HepG2 (cell line): Measurements from ENCODE around the gene INHBC. TPM values are rescaled to one million over a fixed set of nuclear protein-coding genes. Genes with fewer than 3 reads are reported as not detected.

Experiments used
- ATAC-seq: fragments of 200-7000 bp; cut with Tn5 transposase; 3 replicates; pipeline ENCODE4 v1.9.1; 2020; ENCODE audit warnings: mild to moderate bottlenecking, moderate library complexity
- BruUV-seq: library from RNA; stranded (reverse); fragments of 400-500 nt; replicated peaks from 2 replicates; lab custom pipeline; 2021; lab: Mats Ljungman, UMichigan
- CTCF ChIA-PET: fragments of 300-600 bp; formaldehyde crosslinking; extraction: SDS; loops from one replicate; lab custom pipeline; 2021; ENCODE audit warnings: low total read pairs, inconsistent platforms, low intra/inter-chr PET ratio; lab: Yijun Ruan, JAX
- POLR2A ChIA-PET: fragments of 350-600 bp; sonication (Branson Sonifier 250); formaldehyde crosslinking; loops from one replicate; lab custom pipeline; 2020; ENCODE audit warnings: antibody characterized with exemption, inconsistent platforms; lab: Yijun Ruan, JAX
- DNase-seq: peaks from one replicate; pipeline ENCODE4 v3.0.0-alpha.2; 2015; ENCODE audit warnings: low spot score
- FAIRE-seq: peaks from 3 replicates; lab custom pipeline; 2011; peaks lifted over from hg19 to GRCh38; lab: Jason Lieb, UNC
- H2AFZ ChIP-seq: one replicate; pipeline ENCODE4 v1.6.1; 2011; ENCODE audit warnings: low read length, inconsistent platforms
- H3K27ac ChIP-seq: fragments of 300-600 bp; 3 replicates; pipeline ENCODE4 v1.8.0; 2011; ENCODE audit warnings: mixed run types, mild to moderate bottlenecking, mixed read lengths, low read length, inconsistent platforms; ENCODE audit not compliant: insufficient read depth; ENCODE audit errors: extremely low read length
- H3K27me3 ChIP-seq, 2 experiments: fragments of 200-600 bp in 1 of 2; 2 replicates in 1 of 2; 3 replicates in 1 of 2; pipeline versions ENCODE4 v1.6.0 to v1.8.0; 2011; ENCODE audit warnings: low read length in 2 of 2, mild to moderate bottlenecking in 2 of 2, moderate library complexity in 2 of 2, inconsistent platforms in 1 of 2; ENCODE audit not compliant: insufficient read depth in 2 of 2, control insufficient read depth in 1 of 2
- H3K36me3 ChIP-seq, 2 experiments: fragments of 200-600 bp in 1 of 2; replicated peaks in 1 of 2; 2 replicates in 1 of 2; 3 replicates in 1 of 2; pipeline versions ENCODE4 v1.5.1 to v1.8.0; 2011; ENCODE audit warnings: low read length in 2 of 2, inconsistent platforms in 1 of 2; ENCODE audit not compliant: insufficient read depth in 2 of 2, control insufficient read depth in 1 of 2
- H3K4me1 ChIP-seq: 2 replicates; pipeline ENCODE4 v1.5.1; 2012; ENCODE audit warnings: low read length, inconsistent platforms; ENCODE audit not compliant: insufficient read depth
- H3K4me2 ChIP-seq: 2 replicates; pipeline ENCODE4 v1.6.0; 2011; ENCODE audit warnings: low read depth, low read length, inconsistent platforms
- H3K4me3 ChIP-seq, 3 experiments: fragments of 200-600 bp in 1 of 3; sonication (generic), shearing (Covaris generic) in 1 of 3; replicated peaks in 1 of 3; 2 replicates each; pipeline ENCODE4 v1.5.1; 2011 to 2016; ENCODE audit warnings: low read length in 3 of 3, inconsistent platforms in 2 of 3, low read depth in 2 of 3, mild to moderate bottlenecking in 2 of 3, control low read depth in 1 of 3, mixed read lengths in 1 of 3; ENCODE audit not compliant: insufficient read depth in 1 of 3
- H3K79me2 ChIP-seq: one replicate; pipeline ENCODE4 v1.6.1; 2011; ENCODE audit warnings: low read length, inconsistent platforms; ENCODE audit not compliant: insufficient read depth
- H3K9ac ChIP-seq: 2 replicates; pipeline ENCODE4 v1.6.0; 2011; ENCODE audit warnings: mild to moderate bottlenecking, low read depth, low read length, inconsistent platforms; ENCODE audit not compliant: insufficient read depth
- H3K9me3 ChIP-seq: 2 replicates; pipeline ENCODE4 v1.5.1; 2012; ENCODE audit warnings: mild to moderate bottlenecking, low read length
- H4K20me1 ChIP-seq: 2 replicates; pipeline ENCODE4 v1.6.0; 2011; ENCODE audit warnings: inconsistent platforms, mild to moderate bottlenecking, low read length, moderate library complexity; ENCODE audit not compliant: insufficient read depth
- ATF6 ChIP-seq: sonication (generic); formaldehyde crosslinking; conservative IDR thresholded peaks from 2 replicates; pipeline ENCODE4 v1.4.0; 2020; ENCODE audit warnings: missing genetic modification reagents
- CBX2 ChIP-seq, 2 experiments: fragments of 200-600 bp in 1 of 2; sonication (generic); formaldehyde crosslinking in 1 of 2; IDR thresholded peaks; 2 replicates each; pipeline versions ENCODE4 v1.7.0 to v1.8.1; 2018 to 2022; ENCODE audit warnings: low read depth in 2 of 2, low read length in 1 of 2, mild to moderate bottlenecking in 1 of 2, missing genetic modification reagents in 1 of 2
- ETV5 ChIP-seq: IDR thresholded peaks from 2 replicates; pipeline ENCODE4 v1.6.1; 2018; ENCODE audit warnings: missing biosample characterization, missing genetic modification reagents, inconsistent platforms, borderline replicate concordance
- MTF1 ChIP-seq: sonication (generic); formaldehyde crosslinking; IDR thresholded peaks from 2 replicates; pipeline ENCODE4 v1.5.0; 2020; ENCODE audit warnings: missing genetic modification reagents
- PRPF4 ChIP-seq: fragments of 200-400 bp; formaldehyde crosslinking; IDR thresholded peaks from 2 replicates; pipeline ENCODE4 v1.6.1; 2016; ENCODE audit warnings: low read length, low read depth; ENCODE audit not compliant: poor library complexity, severe bottlenecking
- SIX4 ChIP-seq: sonication (generic); formaldehyde crosslinking; IDR thresholded peaks from 2 replicates; pipeline ENCODE4 v1.4.0; 2020; ENCODE audit warnings: missing genetic modification reagents
- ZFP90 ChIP-seq: sonication (generic); formaldehyde crosslinking; IDR thresholded peaks from 2 replicates; pipeline ENCODE4 v1.8.0; 2022; ENCODE audit warnings: missing genetic modification reagents, mild to moderate bottlenecking, inconsistent platforms, borderline replicate concordance
- ZNF441 ChIP-seq: sonication (generic); formaldehyde crosslinking; IDR thresholded peaks from 2 replicates; pipeline ENCODE4 v1.7.0; 2021; ENCODE audit warnings: missing genetic modification reagents, borderline replicate concordance
- ZNF564 ChIP-seq: sonication (generic); formaldehyde crosslinking; IDR thresholded peaks from 2 replicates; pipeline ENCODE4 v1.8.1; 2023; ENCODE audit warnings: mild to moderate bottlenecking, missing genetic modification reagents
- WGBS: methylation state at CpG from one replicate; pipeline ENCODE4 v1.1.6; 2017; ENCODE audit warnings: low lambda C conversion rate; 5-methylcytosine and 5-hydroxymethylcytosine counted together
- in situ Hi-C: cut with HindIII; loops from 2 replicates; pipeline ENCODE4 v1.10.0; 2017; ENCODE audit warnings: low pct_unique_long_range_greater_than_20kb; ENCODE audit not compliant: extremely low pct_ligation_motif_present
- intact Hi-C: fragments of 100-400 bp; cut with micrococcal nuclease; formaldehyde crosslinking; loops from one replicate; pipeline ENCODE4 v1.10.0; 2022; ENCODE audit not compliant: unreplicated experiment
- polyA plus RNA-seq, 8 experiments: library from polyadenylated mRNA; depleted of rRNA in 3 of 8; stranded (reverse) in 7 of 8; unstranded in 1 of 8; fragments of >200 nt; fragmentation: Illumina TruSeq in 4 of 8; extraction: Trizol in 4 of 8; gene quantifications; 2 replicates each; pipeline versions ENCODE4 v1.2.1 to v1.2.3, GENCODE V29; 2011 to 2016; ENCODE audit warnings: low read depth in 4 of 8, missing spikeins in 1 of 8, mixed read lengths in 1 of 8; ENCODE audit not compliant: insufficient read depth in 1 of 8
- total RNA-seq, 5 experiments: library from RNA; depleted of rRNA; stranded (reverse); fragments of >200 nt; fragmentation: Illumina TruSeq; extraction: Trizol; gene quantifications; 2 replicates each; pipeline ENCODE4 v1.2.3, GENCODE V29; 2016; ENCODE audit warnings: low read depth in 1 of 5

The INHBC gene
- total and polyA plus RNA-seq, 2 of the 13 experiments (the other 11 are each of a cell fraction or from before 2014, with no cell fraction given) = 1.8 to 13.8 TPM

DNA sequence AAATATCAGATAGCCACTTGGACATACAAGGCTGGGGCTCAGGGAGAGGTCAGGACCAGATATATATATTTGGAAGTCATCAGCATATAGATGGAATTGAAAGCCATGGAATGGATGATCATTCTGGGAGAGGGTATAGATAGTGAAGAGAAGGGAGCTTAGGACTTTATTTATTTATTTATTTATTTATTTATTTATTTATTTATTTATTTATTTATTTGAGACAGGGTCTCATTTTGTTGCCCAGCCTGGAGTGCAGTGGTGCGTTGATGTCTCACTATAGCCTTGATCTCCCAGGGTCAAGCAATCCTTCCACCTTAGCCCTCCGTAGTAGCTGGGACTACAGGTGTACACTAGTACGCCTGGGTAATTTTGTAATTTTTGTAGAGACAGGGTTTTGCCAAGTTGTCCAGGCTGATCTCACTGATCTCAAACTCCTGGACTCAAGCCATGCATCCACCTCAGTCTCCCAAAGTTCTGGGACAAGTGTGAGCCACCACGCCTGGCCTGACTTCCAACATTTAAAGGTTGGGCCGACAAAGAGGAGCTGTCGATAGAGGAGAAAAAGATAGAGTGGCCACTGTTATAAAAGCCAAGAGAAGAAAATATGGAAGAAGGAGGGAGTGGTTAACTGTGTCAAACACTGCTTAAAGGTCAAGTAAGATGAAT lies 11.8 kb downstream of the INHBC start (continued):
- TF ChIP-seq ETV5 (CRISPR knock-in tag) = no peak
- no peak for TF ChIP-seq CBX2 (IDR thresholded peaks at IDR 0.05; ENCODE audit: low read depth, low read length)
- TF ChIP-seq CBX2 (CRISPR knock-in tag; IDR thresholded peaks at IDR 0.05; ENCODE audit: low read depth) = no peak
- TF ChIP-seq SIX4 (CRISPR knock-in tag) = no peak
- TF ChIP-seq ZFP90 (CRISPR knock-in tag) = no peak
- TF ChIP-seq MTF1 (CRISPR knock-in tag) = no peak
- no peak for TF ChIP-seq ATF6 (CRISPR knock-in tag)
- TF ChIP-seq ZNF441 (CRISPR knock-in tag) = no peak

GRCh38 chr12:57448669-57449068 lies 14.1 kb downstream of the INHBC start:
- H3K4me2 ChIP-seq = no peak overlapping the region
- no peak overlapping the region for H3K27ac ChIP-seq
- DNase-seq (no peak), ATAC-seq (no peak), FAIRE-seq (no peak)
- H4K20me1 ChIP-seq = no peaks in the 10 kb centered on the region
- POLR2A ChIA-PET = no interaction called here
- in situ Hi-C loops = no loop called here
- CTCF ChIA-PET = no interaction called here
- WGBS = 98% methylated on average over 2 of the region's 2 CpGs
- no peaks in the 10 kb centered on the region for H3K9me3 ChIP-seq
- no peak overlapping the region for H2AFZ ChIP-seq
- TF ChIP-seq ZNF564 (CRISPR knock-in tag) (peak; percentile 73; the same call in 1 of the 2 replicates), PRPF4 (no peak)
- H3K36me3 ChIP-seq = no peaks in the 10 kb centered on the region
- H3K4me3 ChIP-seq = no peak overlapping the region
- no peaks in the 10 kb centered on the region for H3K79me2 ChIP-seq
- H3K4me1 ChIP-seq = peaks cover 42% of the 10 kb centered on the region
- no peaks in the 10 kb centered on the region for H3K27me3 ChIP-seq
- intact Hi-C loops = no loop called here
- no peak overlapping the region for H3K9ac ChIP-seq
- BruUV-seq = no TSS peak
